Endothelial cell of umbilical vein (primary cell): ENCODE measurements around the gene PRR7. TPM values are rescaled to one million over a fixed set of nuclear protein-coding genes. Genes with fewer than 3 reads are reported as not detected.

ENCODE experiments used
- BruUV-seq: library from RNA; stranded (reverse); fragments of 400-500 nt; replicated peaks from 2 replicates; lab custom pipeline; 2021; lab: Mats Ljungman, UMichigan
- CTCF ChIA-PET: fragments of 300-600, 350-600 bp; sonication (Branson Sonifier 250); formaldehyde crosslinking; loops from one replicate; lab custom pipeline; 2021; ENCODE audit warnings: antibody characterized with exemption, inconsistent platforms; lab: Charles Lee
- POLR2A ChIA-PET: fragments of 300-600, 350-600 bp; sonication (Branson Sonifier 250); formaldehyde crosslinking; loops from one replicate; lab custom pipeline; 2021; ENCODE audit warnings: antibody characterized with exemption, inconsistent platforms; lab: Charles Lee
- DNase-seq: peaks from one replicate; pipeline ENCODE4 v3.0.0-alpha.2; 2011; ENCODE audit warnings: low read depth, low spot score
- FAIRE-seq: peaks from 2 replicates; lab custom pipeline; 2011; peaks lifted over from hg19 to GRCh38; lab: Jason Lieb, UNC
- H2AFZ ChIP-seq: 2 replicates; pipeline ENCODE4 v1.6.0; 2012; ENCODE audit warnings: low read depth, low read length, control low read depth, inconsistent platforms
- H3K27ac ChIP-seq: 2 replicates; pipeline ENCODE4 v1.5.1; 2011; ENCODE audit warnings: low read depth, mild to moderate bottlenecking, control low read depth, low read length, moderate library complexity; ENCODE audit not compliant: insufficient read depth
- H3K27me3 ChIP-seq, 2 experiments: 2 replicates each; pipeline versions ENCODE4 v1.6.0 to v1.6.1; 2011; ENCODE audit warnings: low read length in 2 of 2, mixed read lengths in 1 of 2; ENCODE audit not compliant: control insufficient read depth in 2 of 2, insufficient read depth in 2 of 2
- H3K36me3 ChIP-seq, 2 experiments: 2 replicates in 1 of 2; 3 replicates in 1 of 2; pipeline ENCODE4 v1.5.1; 2011; ENCODE audit warnings: low read length in 2 of 2, mild to moderate bottlenecking in 1 of 2, moderate library complexity in 1 of 2; ENCODE audit not compliant: control insufficient read depth in 2 of 2, insufficient read depth in 2 of 2; ENCODE audit errors: extremely low read depth in 1 of 2
- H3K4me1 ChIP-seq: 3 replicates; pipeline ENCODE4 v1.5.1; 2011; ENCODE audit warnings: mild to moderate bottlenecking, low read length; ENCODE audit not compliant: control insufficient read depth, insufficient read depth; ENCODE audit errors: extremely low read depth
- H3K4me2 ChIP-seq: 2 replicates; pipeline ENCODE4 v1.6.1; 2011; ENCODE audit warnings: low read length, control low read depth, mixed read lengths; ENCODE audit not compliant: insufficient read depth
- H3K4me3 ChIP-seq, 3 experiments: fragments of 200-600 bp in 1 of 3; sonication (generic), shearing (Covaris generic) in 1 of 3; replicated peaks in 1 of 3; 2 replicates each; pipeline ENCODE4 v1.5.1; 2011 to 2016; ENCODE audit warnings: control low read depth in 3 of 3, low read length in 3 of 3, mild to moderate bottlenecking in 2 of 3, inconsistent platforms in 1 of 3, low read depth in 1 of 3, moderate library complexity in 1 of 3; ENCODE audit not compliant: insufficient read depth in 1 of 3
- H3K79me2 ChIP-seq: 2 replicates; pipeline ENCODE4 v1.6.0; 2012; ENCODE audit warnings: low read length, inconsistent platforms; ENCODE audit not compliant: control insufficient read depth, insufficient read depth
- H3K9ac ChIP-seq: replicated peaks from 2 replicates; pipeline ENCODE3; 2011; ENCODE audit warnings: low read length, control low read depth; ENCODE audit not compliant: insufficient read depth; ENCODE audit errors: extremely low read depth
- H3K9me1 ChIP-seq: replicated peaks from 3 replicates; pipeline ENCODE4 v1.6.0; 2011; ENCODE audit warnings: mild to moderate bottlenecking, low read length; ENCODE audit not compliant: control insufficient read depth, insufficient read depth; ENCODE audit errors: extremely low read depth
- H3K9me3 ChIP-seq: replicated peaks from 2 replicates; pipeline ENCODE4 v1.5.1; 2012; ENCODE audit warnings: low read length, inconsistent platforms; ENCODE audit not compliant: control insufficient read depth, insufficient read depth
- H4K20me1 ChIP-seq: replicated peaks from 2 replicates; pipeline ENCODE3; 2011; ENCODE audit warnings: mild to moderate bottlenecking, low read length; ENCODE audit not compliant: control insufficient read depth, insufficient read depth; ENCODE audit errors: extremely low read depth
- CTCF ChIP-seq, 2 donors: IDR thresholded peaks; 1 replicate in 1 of 2; 2 replicates in 1 of 2; pipeline ENCODE4 v1.5.1; 2011; ENCODE audit warnings: low read length in 2 of 2, mild to moderate bottlenecking in 2 of 2, moderate library complexity in 2 of 2, control low read depth in 1 of 2, inconsistent platforms in 1 of 2, low read depth in 1 of 2; ENCODE audit not compliant: insufficient read depth in 1 of 2; ENCODE audit errors: extremely low read depth in 1 of 2
- EZH2 ChIP-seq: IDR thresholded peaks from 2 replicates; pipeline ENCODE4 v1.6.1; 2012; ENCODE audit warnings: borderline replicate concordance, low read depth, mild to moderate bottlenecking, moderate library complexity, low read length, inconsistent platforms; ENCODE audit not compliant: severe bottlenecking
- FOS ChIP-seq: IDR thresholded peaks from 2 replicates; pipeline ENCODE4 v1.6.1; 2011; ENCODE audit warnings: mild to moderate bottlenecking, low read length, moderate library complexity, borderline replicate concordance; ENCODE audit not compliant: insufficient read depth
- GATA2 ChIP-seq: IDR thresholded peaks from 2 replicates; pipeline ENCODE4 v1.7.0; 2011; ENCODE audit warnings: low read depth, mild to moderate bottlenecking, moderate library complexity, mixed read lengths, low read length; ENCODE audit not compliant: insufficient read length, insufficient read depth
- JUN ChIP-seq: IDR thresholded peaks from 2 replicates; pipeline ENCODE4 v1.6.1; 2011; ENCODE audit warnings: borderline replicate concordance, low read depth; ENCODE audit not compliant: insufficient read length, insufficient read depth
- MAX ChIP-seq: IDR thresholded peaks from 2 replicates; pipeline ENCODE4 v1.6.1; 2011; ENCODE audit not compliant: insufficient read depth, insufficient read length
- MYC ChIP-seq: IDR thresholded peaks from one replicate; pipeline ENCODE4 v1.6.1; 2011; ENCODE audit warnings: mild to moderate bottlenecking, low read depth, low read length
- POLR2A ChIP-seq: IDR thresholded peaks from 2 replicates; pipeline ENCODE4 v1.6.1; 2012; ENCODE audit warnings: low read depth, mild to moderate bottlenecking, control low read depth, low read length
- POLR2AphosphoS5 ChIP-seq: IDR thresholded peaks from 2 replicates; pipeline ENCODE4 v1.6.1; 2012; ENCODE audit warnings: low read depth, mild to moderate bottlenecking, control low read depth, low read length, moderate library complexity; ENCODE audit not compliant: insufficient read depth
- dilution Hi-C: fragments of 300-500 bp; cut with MboI; formaldehyde crosslinking; loops from one replicate; pipeline ENCODE4 v1.15.0; 2019; ENCODE audit warnings: low sequenced_read_pairs; ENCODE audit not compliant: extremely low pct_ligation_motif_present
- intact Hi-C: fragments of 100-400 bp; cut with micrococcal nuclease; formaldehyde crosslinking; loops from one replicate; pipeline ENCODE4 v1.10.0; 2022
- polyA plus RNA-seq, 4 experiments: library from polyadenylated mRNA; depleted of rRNA in 3 of 4; stranded (reverse) in 3 of 4; unstranded in 1 of 4; fragments of >200 nt; gene quantifications; 2 replicates each; pipeline versions ENCODE4 v1.2.1 to v1.2.3, GENCODE V29; 2011 to 2012; ENCODE audit warnings: missing spikeins in 1 of 4
- total RNA-seq: library from RNA; stranded (reverse); gene quantifications from 2 replicates; pipeline ENCODE4 v1.2.3, GENCODE V29; 2021

Gene PRR7
- total and polyA plus RNA-seq, 2 donors (not counting 3 experiments of a cell fraction or from before 2014, with no cell fraction given) = 6.5 to 6.6 TPM

GRCh38 chr5:177430972-177431316 is 15.7 kb upstream of the PRR7 start:
- Histone ChIP-seq H3K27me3 (no peaks in the 10 kb centered on the region), H3K4me1 (peaks cover 8% of the 10 kb centered on the region), H3K27ac (no peak overlapping the region), H3K9me1 (no peaks in the 10 kb centered on the region), H3K4me2 (no peak overlapping the region), H4K20me1 (no peaks in the 10 kb centered on the region), H3K36me3 (peaks cover 11 to 29% of the 10 kb centered on the region in 2 experiments), H3K4me3 (no peak overlapping the region), H3K79me2 (peaks cover 27% of the 10 kb centered on the region), H3K9me3 (no peaks in the 10 kb centered on the region), H2AFZ (no peak overlapping the region), H3K9ac (no peak overlapping the region)
- ChIA-PET CTCF (interaction anchor here (1.0 to 1.6 kb wide), 3 partner anchors 8 to 27 kb away, joined by 3 read pairs; partner anchors contain the start of gene F12), POLR2A (no interaction called here)
- BruUV-seq = no TSS peak
- FAIRE-seq (no peak), DNase-seq (no peak)
- TF ChIP-seq MAX = no peak
- no peak for TF ChIP-seq CTCF (IDR thresholded peaks at IDR 0.05; ENCODE audit: extremely low read depth in 1 of 2, insufficient read depth in 1 of 2, low read depth in 1 of 2, low read length in 2 of 2)
- TF ChIP-seq GATA2 = no peak
- no peak for TF ChIP-seq EZH2
- no peak for TF ChIP-seq JUN
- no peak for TF ChIP-seq FOS
- no peak for TF ChIP-seq MYC
- TF ChIP-seq POLR2AphosphoS5 = no peak
- TF ChIP-seq POLR2A = no peak
- dilution Hi-C loops = no loop called here
- intact Hi-C loops = no loop called here
